ENCODE results near the gene GPR157.
"Not testable (repeated sequence)": the region's sequence is repeated elsewhere in the genome, so short reads cannot be mapped to it uniquely, and the experiment has no call there.

Gene GPR157

DNA sequence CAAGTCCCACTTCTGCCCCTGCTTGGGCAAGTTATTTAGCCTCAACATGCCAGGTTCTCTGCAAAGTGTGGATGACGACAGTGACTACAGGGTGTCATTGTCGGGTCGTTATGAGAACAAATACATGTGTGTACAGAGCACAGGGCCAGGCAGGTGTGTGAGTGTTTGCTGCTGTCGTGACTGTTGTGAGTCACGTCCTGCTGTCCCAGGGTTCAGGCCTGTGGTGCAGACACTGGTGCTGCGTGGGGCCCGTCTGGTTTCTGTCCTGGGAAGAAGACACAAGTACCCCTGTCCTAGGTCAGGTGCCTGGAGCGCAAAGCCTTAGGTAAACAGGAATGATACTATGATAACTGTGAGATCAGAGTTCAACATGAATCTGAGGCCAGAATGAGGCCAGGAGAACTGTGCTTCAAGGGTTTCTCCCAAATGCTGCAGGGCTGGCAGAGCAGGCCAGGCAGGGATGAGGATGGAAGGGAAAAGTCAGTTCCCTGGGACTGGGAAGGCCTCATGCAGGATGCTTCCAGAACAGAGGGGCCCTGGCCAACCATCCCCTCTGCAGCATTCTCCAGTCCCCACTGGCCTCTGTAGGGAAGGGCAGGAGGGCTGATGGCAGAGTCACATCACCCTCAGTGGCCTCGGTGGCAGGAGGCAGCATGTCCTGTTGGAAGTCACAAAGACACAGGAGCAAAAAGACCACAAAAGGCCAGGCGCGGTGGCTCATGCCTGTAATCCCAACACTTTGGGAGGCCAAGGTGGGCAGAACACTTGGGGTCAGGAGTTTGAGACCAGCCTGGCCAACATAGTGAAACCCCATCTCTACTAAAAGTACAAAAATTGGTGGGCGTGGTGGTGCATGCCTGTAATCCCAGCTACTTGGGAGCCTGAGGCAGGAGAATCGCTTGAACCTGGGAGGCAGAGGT is 15.7 kb downstream of the GPR157 start:
- no peak for DNase-seq

GRCh38 chr1:9111957-9112356 is 16.9 kb downstream of the GPR157 start:
- DNase-seq, result no peak

DNA sequence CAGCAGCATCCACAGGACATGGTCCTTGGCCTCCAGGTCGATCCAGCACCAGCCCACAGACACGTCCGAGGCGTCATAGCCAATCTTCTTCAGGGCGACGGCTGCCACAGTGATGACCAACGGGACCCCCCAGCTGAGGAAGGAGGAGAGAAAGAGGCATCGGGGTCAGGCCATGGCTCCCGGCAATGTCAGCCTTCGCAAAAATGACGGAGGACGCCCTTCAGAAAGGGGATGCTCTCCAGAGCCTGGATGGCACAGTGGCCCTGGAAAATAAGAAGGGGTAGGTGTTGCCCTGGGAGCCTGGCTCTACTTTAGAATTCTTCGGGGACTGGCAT is 17.6 kb downstream of the GPR157 start:
- DNase-seq, result no peak

- peak; percentile 27 for DNase-seq
These were observed 18.1 kb downstream of the GPR157 start for GRCh38 chr1:9110669-9111356.

- DNase-seq, result no peak
These were observed 20.7 kb downstream of the GPR157 start for GRCh38 chr1:9108056-9108665.

DNA sequence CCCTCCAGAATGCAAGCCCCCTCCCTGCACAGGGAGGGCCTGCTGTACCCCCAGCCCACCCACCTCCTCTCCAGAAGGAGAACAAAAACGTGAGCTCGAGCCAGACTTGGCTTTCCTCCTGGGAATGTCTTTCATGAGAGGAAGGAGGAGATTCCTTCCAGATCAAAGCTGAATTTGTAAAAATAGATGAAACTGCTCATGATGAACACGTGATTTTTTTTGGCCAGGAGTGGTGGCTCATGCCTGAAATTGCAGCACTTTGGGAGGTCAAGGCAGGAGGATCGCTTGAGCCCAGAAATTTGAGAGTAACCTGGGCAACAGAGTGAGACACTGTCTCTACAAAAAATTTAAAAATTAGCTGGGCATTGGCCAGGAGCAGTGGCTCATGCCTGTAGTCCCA is 21.8 kb downstream of the GPR157 start:
- DNase-seq, result no peak

GRCh38 chr1:9106286-9106685 is 22.6 kb downstream of the GPR157 start:
- DNase-seq, result no peak

- DNase-seq, result no peak
These were observed 23.5 kb downstream of the GPR157 start for GRCh38 chr1:9105336-9105867.

DNA sequence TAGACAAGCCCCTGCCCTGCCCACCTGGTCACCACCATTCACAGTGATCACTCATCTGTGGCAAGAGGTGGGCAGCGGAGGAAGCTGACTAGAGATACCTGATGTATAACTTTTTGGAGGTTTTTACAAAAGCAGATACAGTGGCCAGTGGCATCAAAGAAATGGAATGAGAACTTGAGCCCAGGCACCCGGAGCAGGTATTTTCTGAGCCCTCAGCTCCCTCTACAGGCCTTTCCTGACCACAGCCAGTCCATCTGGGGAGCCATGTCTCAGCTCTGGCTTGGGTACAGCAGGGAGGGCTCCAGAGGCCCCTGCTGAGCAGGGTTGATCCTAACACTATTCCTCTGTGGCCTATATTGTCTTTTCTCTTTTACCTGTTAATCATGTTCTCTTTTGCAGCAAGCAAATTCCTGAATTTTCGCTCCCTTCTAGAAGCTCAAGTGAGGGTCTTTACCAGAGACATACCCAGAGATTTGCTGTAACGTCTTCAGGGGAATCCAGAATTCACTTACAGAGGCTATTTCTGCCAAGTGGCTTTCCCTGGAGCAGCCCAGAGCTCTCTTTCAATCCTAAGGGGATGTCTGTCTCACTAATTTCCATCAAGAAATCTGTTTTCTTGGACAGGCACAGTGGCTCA is 27.3 kb downstream of the GPR157 start:
- DNase-seq, result peak; percentile 7

GRCh38 chr1:9100471-9101043 is 28.3 kb downstream of the GPR157 start:
- no peak for DNase-seq

DNA sequence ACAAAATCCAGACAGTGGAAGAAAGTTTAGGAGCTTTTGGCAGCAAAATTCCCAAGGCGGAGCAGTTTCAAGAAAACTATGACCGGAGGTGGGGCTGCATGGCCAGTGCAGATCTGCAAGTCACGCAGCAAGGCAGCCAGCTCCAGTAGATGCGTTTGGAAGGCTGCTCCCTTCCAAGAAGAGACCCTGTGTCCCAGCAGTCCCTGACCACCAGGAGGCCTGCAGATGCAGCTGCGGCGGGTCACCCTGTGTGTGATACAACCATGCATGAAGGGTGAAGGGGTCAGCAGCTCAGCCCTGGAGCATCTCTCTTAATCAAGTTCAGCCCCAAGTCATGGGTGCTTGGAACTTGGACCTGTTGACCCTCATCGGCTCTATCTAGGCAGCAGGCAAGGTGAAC is 29.3 kb downstream of the GPR157 start:
- no peak for DNase-seq

DNA sequence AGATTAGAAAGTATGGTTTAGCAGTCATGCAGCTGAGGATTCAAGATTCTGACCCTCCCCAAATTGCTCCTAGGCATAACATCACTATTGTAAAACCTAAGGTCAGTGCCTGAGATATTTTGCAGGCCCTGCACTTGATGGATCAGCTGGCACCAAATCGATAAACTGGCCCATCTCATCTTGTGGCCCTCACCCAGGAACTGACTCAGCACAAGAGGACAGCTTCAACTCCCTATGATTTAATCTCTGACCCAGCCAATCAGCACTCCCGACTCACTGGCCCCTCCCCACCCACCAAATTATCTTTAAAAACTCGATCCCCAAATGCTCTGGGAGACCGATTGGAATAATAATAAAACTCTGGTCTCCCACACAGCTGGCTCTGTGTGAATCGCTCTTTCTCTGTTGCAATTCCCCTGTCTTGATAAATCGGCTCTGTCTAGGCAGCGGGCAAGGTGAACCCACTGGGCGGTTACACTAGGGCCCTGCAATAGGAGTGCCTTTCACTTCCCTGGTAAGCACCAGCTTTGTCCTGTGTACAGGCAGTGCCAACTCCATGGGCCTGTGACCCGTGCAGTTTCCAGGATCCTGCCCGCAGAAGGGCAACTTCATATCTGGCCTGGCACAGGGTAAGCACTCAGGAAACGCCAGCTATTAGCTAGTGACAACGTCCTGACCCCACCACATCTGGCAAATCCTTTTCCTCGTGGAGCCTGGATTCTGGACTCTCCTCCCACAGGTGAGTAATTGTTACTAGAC is 30.8 kb downstream of the GPR157 start:
- no peak for DNase-seq

DNA sequence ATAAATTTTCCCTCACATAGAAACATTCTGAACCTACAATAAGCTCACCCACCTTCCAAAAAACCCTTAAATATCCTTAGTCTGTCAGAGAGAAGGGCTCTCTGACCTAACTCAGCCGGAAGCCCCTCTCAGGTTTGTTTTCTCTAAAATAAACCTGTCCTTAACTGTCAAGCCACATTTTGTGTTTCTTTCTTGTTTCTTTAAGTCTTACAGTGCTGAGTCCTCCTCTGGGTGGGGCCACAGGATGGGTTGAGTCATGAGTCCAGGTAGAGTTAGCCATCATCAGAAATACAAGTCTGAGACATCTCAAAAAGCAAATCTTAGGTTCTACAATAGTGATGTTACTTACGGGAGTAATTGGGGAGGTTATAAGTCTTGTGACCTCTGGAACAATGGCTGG is 33.1 kb downstream of the GPR157 start:
- no peak for DNase-seq

DNA sequence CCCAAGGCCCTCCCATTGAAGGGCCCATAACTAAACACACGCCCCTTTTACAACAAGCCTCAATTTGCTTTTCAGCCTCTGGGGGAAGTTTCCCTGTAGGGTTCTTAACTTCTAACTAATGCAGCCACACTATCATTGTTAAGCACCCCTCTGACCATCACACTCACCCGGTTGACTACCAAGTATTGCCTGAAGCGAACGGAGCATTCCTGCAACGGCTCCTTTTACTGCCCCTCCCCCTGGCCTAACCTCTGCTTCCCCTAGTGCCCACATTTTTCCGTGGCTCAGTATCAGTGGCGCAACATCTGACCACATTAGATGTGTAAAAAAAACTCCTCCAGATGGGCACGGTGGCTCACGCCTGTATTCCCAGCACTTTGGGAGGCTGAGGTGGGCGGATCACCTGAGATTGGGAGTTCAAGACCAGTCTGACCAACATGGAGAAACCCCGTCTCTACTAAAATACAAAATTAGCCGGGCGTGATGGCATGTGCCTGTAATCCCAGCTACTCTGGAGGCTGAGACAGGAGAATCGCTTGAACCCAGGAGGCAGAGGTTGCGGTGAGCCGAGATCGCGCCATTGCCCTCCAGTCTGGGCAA is 34.8 kb downstream of the GPR157 start:
- DNase-seq, result not testable (repeated sequence)

DNA sequence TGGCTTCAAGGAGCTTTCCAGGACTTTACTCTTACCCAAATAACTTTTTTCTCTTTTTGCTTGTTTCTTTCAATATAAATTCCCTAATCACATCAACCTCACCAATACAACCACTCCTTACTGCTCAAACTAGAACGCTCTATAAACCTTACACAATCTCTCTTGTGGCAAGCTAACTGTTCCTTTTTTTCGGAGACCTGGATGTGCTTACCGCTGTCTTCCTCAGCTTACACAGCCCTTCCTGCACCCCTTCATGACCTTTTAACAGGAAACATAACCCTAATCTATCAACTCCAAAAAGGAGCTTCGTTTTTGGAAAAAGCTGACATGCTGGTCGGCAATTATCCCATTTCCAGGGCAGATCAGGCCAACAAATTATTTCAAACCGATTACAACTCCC is 35.3 kb downstream of the GPR157 start:
- DNase-seq, result no peak

GRCh38 chr1:9093091-9093490 is 35.8 kb downstream of the GPR157 start:
- DNase-seq, result no peak

- no peak for DNase-seq
These were observed 40.1 kb downstream of the GPR157 start for GRCh38 chr1:9088807-9089206.

DNA sequence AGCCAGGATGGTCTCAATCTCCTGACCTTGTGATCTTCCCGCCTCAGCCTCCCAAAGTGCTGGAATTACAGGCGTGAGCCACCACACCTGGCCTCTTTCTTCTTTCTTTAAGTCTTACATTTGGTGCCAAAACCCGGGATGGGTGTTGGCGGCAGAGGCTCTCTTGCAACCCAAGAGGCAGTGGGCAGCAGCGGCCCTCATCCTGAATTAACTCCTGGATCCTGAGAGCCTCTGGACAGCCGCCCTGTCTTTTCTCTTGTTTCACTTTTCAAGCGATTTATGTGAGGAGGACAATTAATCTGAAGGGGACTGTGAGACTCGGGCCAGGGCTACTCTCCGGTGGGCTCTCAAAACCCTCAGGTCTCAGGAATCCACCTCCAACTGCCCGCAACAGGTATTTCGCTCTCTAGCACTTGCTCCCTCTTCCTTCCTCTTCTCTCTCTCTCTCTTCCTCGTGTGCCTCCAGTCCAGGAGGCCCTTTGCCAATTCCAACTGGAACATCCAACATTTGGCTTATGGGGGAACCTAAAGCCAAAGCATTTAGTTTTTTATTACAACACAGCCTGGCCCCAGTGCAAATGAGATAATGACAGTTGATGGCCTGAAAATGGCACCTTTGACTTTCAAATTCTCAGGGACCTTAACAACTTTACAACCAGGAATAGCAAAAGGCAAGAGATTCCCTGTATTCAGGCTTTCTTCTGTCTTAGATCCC is 41.3 kb downstream of the GPR157 start:
- no peak for DNase-seq

- no peak for DNase-seq
These were observed 42.1 kb downstream of the GPR157 start for GRCh38 chr1:9086796-9087195.

DNA sequence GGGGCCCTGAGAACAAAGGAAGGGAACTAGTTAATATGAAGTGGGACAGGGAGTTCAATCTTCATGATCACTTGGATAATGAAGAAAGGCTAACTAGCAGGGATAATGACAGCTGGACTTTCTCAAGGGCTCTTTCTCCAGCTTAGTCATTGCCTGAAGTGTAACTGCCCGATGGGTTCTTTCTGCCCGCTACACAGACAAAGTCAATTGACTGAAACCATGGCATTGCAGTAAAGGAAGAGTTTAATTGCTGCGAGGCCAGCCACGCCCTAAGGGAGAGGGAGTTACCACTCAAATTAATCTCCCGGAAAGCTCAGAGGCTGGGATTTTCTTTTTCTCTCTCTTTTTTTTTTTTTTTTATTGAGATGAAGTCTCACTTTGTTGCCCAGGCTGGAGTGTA is 42.9 kb downstream of the GPR157 start:
- DNase-seq, result no peak

All from NCI-H2029 treated with DMSO at 0.1 percent for 48 hours (cell line).